Esophagus squamous epithelium (tissue), 4 donors: Measurements from ENCODE around the gene GMCL2.

ENCODE experiments used
- POLR2A ChIP-seq, 4 donors: fragments of 450-650 bp; IDR thresholded peaks; one replicate each; pipeline ENCODE4 v1.6.1; 2017; ENCODE audit warnings: antibody characterized with exemption in 4 of 4, mild to moderate bottlenecking in 4 of 4, moderate library complexity in 3 of 4
- TF ChIP-seq, protein P1 (sequence below), 6 experiments: fragments of 450-650 bp in 4 of 6; fragments of 200-600 bp in 2 of 6; sonication (generic) in 2 of 6; IDR thresholded peaks; one replicate each; pipeline ENCODE4 v1.5.1; 2016 to 2019; ENCODE audit warnings: antibody characterized with exemption in 6 of 6, mild to moderate bottlenecking in 4 of 6, moderate library complexity in 4 of 6

DNA sequence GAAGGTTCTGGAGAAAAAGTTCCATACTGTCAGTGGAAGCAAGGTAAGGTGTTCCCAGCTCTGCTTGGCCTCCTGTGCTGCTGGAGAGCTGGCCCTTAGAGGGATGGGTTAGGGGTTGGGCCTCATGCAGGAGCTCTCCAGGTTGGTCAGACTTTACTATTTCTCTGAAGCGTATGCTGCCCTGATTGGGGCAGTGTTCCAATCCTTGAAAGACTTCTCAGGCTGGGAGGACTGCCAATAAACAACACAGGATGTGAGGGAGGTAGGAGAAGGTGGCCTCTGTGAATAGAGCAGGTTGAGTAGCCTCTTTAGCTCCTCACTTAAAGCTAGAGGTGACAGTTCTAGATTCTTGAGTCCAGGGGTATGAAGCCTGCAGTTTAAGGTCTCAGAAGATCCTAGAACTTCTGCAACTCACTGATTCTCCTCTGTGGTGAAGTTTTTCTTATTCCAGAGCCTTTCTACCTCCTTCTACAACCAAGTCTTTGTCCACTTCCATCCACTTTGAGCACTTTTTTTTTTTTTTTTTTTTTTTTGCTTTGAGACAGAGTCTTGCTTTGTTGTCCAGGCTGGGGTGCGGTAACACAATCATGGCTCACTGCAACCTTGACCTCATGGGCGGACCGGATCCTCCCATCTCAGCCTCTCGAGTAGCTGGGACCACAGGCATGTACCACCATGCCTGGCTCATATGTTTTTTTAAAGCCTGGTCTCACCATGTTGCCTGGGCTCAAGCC lies 20.2 kb upstream of the GMCL2 start:
- TF ChIP-seq, protein P1, sequence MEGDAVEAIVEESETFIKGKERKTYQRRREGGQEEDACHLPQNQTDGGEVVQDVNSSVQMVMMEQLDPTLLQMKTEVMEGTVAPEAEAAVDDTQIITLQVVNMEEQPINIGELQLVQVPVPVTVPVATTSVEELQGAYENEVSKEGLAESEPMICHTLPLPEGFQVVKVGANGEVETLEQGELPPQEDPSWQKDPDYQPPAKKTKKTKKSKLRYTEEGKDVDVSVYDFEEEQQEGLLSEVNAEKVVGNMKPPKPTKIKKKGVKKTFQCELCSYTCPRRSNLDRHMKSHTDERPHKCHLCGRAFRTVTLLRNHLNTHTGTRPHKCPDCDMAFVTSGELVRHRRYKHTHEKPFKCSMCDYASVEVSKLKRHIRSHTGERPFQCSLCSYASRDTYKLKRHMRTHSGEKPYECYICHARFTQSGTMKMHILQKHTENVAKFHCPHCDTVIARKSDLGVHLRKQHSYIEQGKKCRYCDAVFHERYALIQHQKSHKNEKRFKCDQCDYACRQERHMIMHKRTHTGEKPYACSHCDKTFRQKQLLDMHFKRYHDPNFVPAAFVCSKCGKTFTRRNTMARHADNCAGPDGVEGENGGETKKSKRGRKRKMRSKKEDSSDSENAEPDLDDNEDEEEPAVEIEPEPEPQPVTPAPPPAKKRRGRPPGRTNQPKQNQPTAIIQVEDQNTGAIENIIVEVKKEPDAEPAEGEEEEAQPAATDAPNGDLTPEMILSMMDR (IDR thresholded peaks at IDR 0.05) = no peak
- no peak for TF ChIP-seq POLR2A (IDR thresholded peaks at IDR 0.05)
